Medulla oblongata (tissue), 1 donor: ENCODE results near the gene VAMP8.
"Not testable (repeated sequence)": the region's sequence is repeated elsewhere in the genome, so short reads cannot be mapped to it uniquely, and the experiment has no call there.

Experiments used
- DNase-seq: peaks from one replicate; pipeline ENCODE4 v3.0.0-alpha.2; 2015; ENCODE audit errors: extremely low spot score

The VAMP8 gene

GRCh38 chr2:85577386-85578242 is at the start of gene VAMP8:
Gene VAMP8 (plus strand): TSS chr2:85577586. CDS start chr2:85577647, 61 bp downstream.
- no peak for DNase-seq

- no peak for DNase-seq
These were observed 49.6 kb upstream of the VAMP8 start for GRCh38 chr2:85527787-85528186.

- no peak for DNase-seq
These were observed 49.0 kb upstream of the VAMP8 start for GRCh38 chr2:85528355-85528754.

- no peak for DNase-seq
These were observed 47.6 kb upstream of the VAMP8 start for GRCh38 chr2:85529809-85530208.

GRCh38 chr2:85531589-85531988 is 45.8 kb upstream of the VAMP8 start:
- DNase-seq, result no peak

GRCh38 chr2:85534099-85534498 is 43.3 kb upstream of the VAMP8 start:
- no peak for DNase-seq

- DNase-seq, result no peak
These were observed 42.5 kb upstream of the VAMP8 start for GRCh38 chr2:85534881-85535280.

- no peak for DNase-seq
These were observed 40.9 kb upstream of the VAMP8 start for GRCh38 chr2:85536479-85536878.

- peak; percentile 79 for DNase-seq
These were observed 39.5 kb upstream of the VAMP8 start for GRCh38 chr2:85537600-85538506.

- DNase-seq, result peak; percentile 95
These were observed 38.7 kb upstream of the VAMP8 start, which contains the start of gene MAT2A for GRCh38 chr2:85538507-85539360. Gene MAT2A (plus strand): TSS chr2:85539168. CDS start chr2:85539288, 120 bp downstream.

- DNase-seq, result peak; percentile 77
These were observed 37.8 kb upstream of the VAMP8 start for GRCh38 chr2:85539361-85540132.

- DNase-seq, result peak; percentile 37
These were observed 37.2 kb upstream of the VAMP8 start for GRCh38 chr2:85540133-85540648.

- DNase-seq, result no peak
These were observed 36.1 kb upstream of the VAMP8 start for GRCh38 chr2:85541262-85541661.

- no peak for DNase-seq
These were observed 35.5 kb upstream of the VAMP8 start for GRCh38 chr2:85541753-85542457.

- DNase-seq, result no peak
These were observed 34.6 kb upstream of the VAMP8 start for GRCh38 chr2:85542777-85543176.

GRCh38 chr2:85544254-85544691 is 33.1 kb upstream of the VAMP8 start:
- DNase-seq, result not testable (repeated sequence)

- not testable (repeated sequence) for DNase-seq
These were observed 32.2 kb upstream of the VAMP8 start for GRCh38 chr2:85544915-85545779.

- DNase-seq, result no peak
These were observed 31.6 kb upstream of the VAMP8 start for GRCh38 chr2:85545780-85546240.
